HCT116 (cell line): ENCODE data around the gene ZNF646. TPM values are rescaled to one million over a fixed set of nuclear protein-coding genes. Genes with fewer than 3 reads are reported as not detected.
A peak's percentile ranks its signal among the peaks of the same experiment; 100 is the strongest.

Experiments used
- ATAC-seq: fragments of 200-7000 bp; cut with Tn5 transposase; 2 replicates; pipeline ENCODE4 v1.9.1; 2020; ENCODE audit warnings: mild to moderate bottlenecking, moderate library complexity
- BruUV-seq: library from RNA; stranded (reverse); fragments of 400-500 nt; replicated peaks from 2 replicates; lab custom pipeline; 2021; lab: Mats Ljungman, UMichigan
- CTCF ChIA-PET: fragments of 300-600 bp; sonication (Branson Sonifier 250); formaldehyde crosslinking; loops from one replicate; lab custom pipeline; 2021; ENCODE audit warnings: antibody characterized with exemption; lab: Charles Lee
- POLR2A ChIA-PET: fragments of 300-600, 350-600 bp; sonication (Branson Sonifier 250); formaldehyde crosslinking; loops from one replicate; lab custom pipeline; 2021; ENCODE audit warnings: antibody characterized with exemption; lab: Charles Lee
- RAD21 ChIA-PET, 2 experiments: fragments of 300-600 bp; sonication (Branson Sonifier 250); formaldehyde crosslinking; loops; one replicate each; lab custom pipeline; 2023; ENCODE audit warnings: low total read pairs in 2 of 2; ENCODE audit not compliant: uncharacterized antibody in 2 of 2, unreplicated experiment in 2 of 2, low non-redundant PET in 1 of 2; lab: Charles Lee
- DNase-seq: peaks from one replicate; pipeline ENCODE4 v3.0.0-alpha.2; 2010; ENCODE audit warnings: low read depth, low spot score
- H2AFZ ChIP-seq: fragments of 200-600 bp; shearing (Covaris generic), sonication (generic); 2 replicates; pipeline ENCODE4 v1.6.1; 2017; ENCODE audit warnings: low read depth, mixed run types, mixed read lengths, antibody characterized with exemption, low read length; ENCODE audit not compliant: poor library complexity, severe bottlenecking
- H3K27ac ChIP-seq: 2 replicates; pipeline ENCODE4 v1.5.1; 2012; ENCODE audit warnings: low read depth, low read length
- H3K27me3 ChIP-seq: fragments of 200-600 bp; sonication (generic); 2 replicates; pipeline ENCODE4 v1.6.1; 2016; ENCODE audit warnings: mixed run types, low read length, mixed read lengths; ENCODE audit not compliant: insufficient read depth
- H3K36me3 ChIP-seq, 2 experiments: fragments of 200-500 bp in 1 of 2; fragments of 200-600 bp in 1 of 2; sonication (Bioruptor generic) in 1 of 2; sonication (generic) in 1 of 2; 2 replicates each; pipeline versions ENCODE4 v1.5.1 to v1.6.1; 2014 to 2016; ENCODE audit warnings: low read length in 2 of 2, inconsistent platforms in 1 of 2, mixed read lengths in 1 of 2, mixed run types in 1 of 2; ENCODE audit not compliant: insufficient read depth in 2 of 2, control insufficient read depth in 1 of 2
- H3K4me1 ChIP-seq, 2 experiments: fragments of 200-600 bp in 1 of 2; sonication (generic) in 1 of 2; 2 replicates each; pipeline versions ENCODE4 v1.5.1 to v1.6.1; 2012 to 2017; ENCODE audit warnings: low read length in 2 of 2, inconsistent platforms in 1 of 2, mild to moderate bottlenecking in 1 of 2, mixed read lengths in 1 of 2, mixed run types in 1 of 2, moderate library complexity in 1 of 2; ENCODE audit not compliant: insufficient read depth in 2 of 2, control insufficient read depth in 1 of 2
- H3K4me2 ChIP-seq: fragments of 200-600 bp; sonication (generic); 2 replicates; pipeline ENCODE4 v1.6.1; 2017; ENCODE audit warnings: mixed run types, low read length, mixed read lengths
- H3K4me3 ChIP-seq, 2 experiments: fragments of 200-600 bp in 1 of 2; sonication (generic) in 1 of 2; replicated peaks in 1 of 2; 2 replicates each; pipeline ENCODE4 v1.5.1; 2011 to 2016; ENCODE audit warnings: low read length in 2 of 2, control low read depth in 1 of 2, low read depth in 1 of 2, mild to moderate bottlenecking in 1 of 2, mixed read lengths in 1 of 2, mixed run types in 1 of 2
- H3K79me2 ChIP-seq: fragments of 200-600 bp; sonication (generic); 2 replicates; pipeline ENCODE4 v1.6.1; 2017; ENCODE audit warnings: mild to moderate bottlenecking, mixed run types, low read length, moderate library complexity, mixed read lengths; ENCODE audit not compliant: insufficient read depth
- H3K9ac ChIP-seq: fragments of 200-600 bp; sonication (generic); 2 replicates; pipeline ENCODE4 v1.6.1; 2016; ENCODE audit warnings: low read length, mixed read lengths
- H3K9me2 ChIP-seq: fragments of 200-600 bp; sonication (generic), shearing (Covaris generic); 2 replicates; pipeline ENCODE4 v1.6.1; 2017; ENCODE audit warnings: mixed run types, mild to moderate bottlenecking, moderate library complexity; ENCODE audit not compliant: insufficient read depth
- H3K9me3 ChIP-seq, 2 experiments: fragments of 200-500 bp in 1 of 2; fragments of 200-600 bp in 1 of 2; sonication (Bioruptor generic) in 1 of 2; sonication (generic) in 1 of 2; 2 replicates each; pipeline ENCODE4 v1.6.1; 2014 to 2017; ENCODE audit warnings: low read length in 2 of 2, mixed read lengths in 2 of 2, inconsistent platforms in 1 of 2, low read depth in 1 of 2, mild to moderate bottlenecking in 1 of 2, mixed run types in 1 of 2, moderate library complexity in 1 of 2; ENCODE audit not compliant: control insufficient read depth in 1 of 2, insufficient read depth in 1 of 2
- H4K20me1 ChIP-seq: fragments of 200-600 bp; sonication (generic), shearing (Covaris generic); 2 replicates; pipeline ENCODE4 v1.6.1; 2017; ENCODE audit warnings: mixed run types, mild to moderate bottlenecking, moderate library complexity; ENCODE audit not compliant: insufficient read depth
- ATF3 ChIP-seq: IDR thresholded peaks from 2 replicates; pipeline ENCODE4 v1.6.1; 2012
- CBX3 ChIP-seq: IDR thresholded peaks from 2 replicates; pipeline ENCODE4 v1.6.1; 2012; ENCODE audit warnings: low read depth
- CEBPB ChIP-seq: IDR thresholded peaks from 2 replicates; pipeline ENCODE4 v1.6.1; 2012; ENCODE audit warnings: low read depth
- ELF1 ChIP-seq: IDR thresholded peaks from 2 replicates; pipeline ENCODE4 v1.6.1; 2012; ENCODE audit warnings: low read depth, borderline replicate concordance
- EZH2phosphoT487 ChIP-seq: fragments of 200-600 bp; IDR thresholded peaks from 2 replicates; pipeline ENCODE4 v1.6.1; 2018; ENCODE audit warnings: antibody characterized with exemption, borderline replicate concordance
- FOSL1 ChIP-seq: IDR thresholded peaks from 2 replicates; pipeline ENCODE4 v1.6.1; 2012; ENCODE audit warnings: low read depth
- JUND ChIP-seq: IDR thresholded peaks from 2 replicates; pipeline ENCODE4 v1.6.1; 2012
- MAX ChIP-seq: IDR thresholded peaks from 2 replicates; pipeline ENCODE4 v1.6.1; 2012
- POLR2A ChIP-seq: IDR thresholded peaks from 2 replicates; pipeline ENCODE4 v1.7.0; 2011; ENCODE audit warnings: borderline replicate concordance; ENCODE audit not compliant: insufficient read depth, insufficient read length; ENCODE audit errors: extremely low read depth
- POLR2AphosphoS5 ChIP-seq: IDR thresholded peaks from 2 replicates; pipeline ENCODE4 v1.6.1; 2011; ENCODE audit warnings: mild to moderate bottlenecking, low read depth, low read length, moderate library complexity
- REST ChIP-seq: IDR thresholded peaks from 2 replicates; pipeline ENCODE4 v1.6.1; 2012; ENCODE audit warnings: low read depth
- SIN3A ChIP-seq: IDR thresholded peaks from 2 replicates; pipeline ENCODE4 v1.6.1; 2012; ENCODE audit warnings: low read depth
- SP1 ChIP-seq: IDR thresholded peaks from 2 replicates; pipeline ENCODE4 v1.6.1; 2012; ENCODE audit warnings: low read depth
- SRF ChIP-seq: IDR thresholded peaks from 2 replicates; pipeline ENCODE4 v1.6.1; 2012; ENCODE audit warnings: low read depth
- YY1 ChIP-seq: IDR thresholded peaks from 2 replicates; pipeline ENCODE4 v1.6.1; 2011; ENCODE audit warnings: low read length, low read depth, moderate library complexity, mild to moderate bottlenecking; ENCODE audit not compliant: insufficient replicate concordance; ENCODE audit errors: extremely low read depth
- intact Hi-C: fragments of 100-400 bp; cut with micrococcal nuclease; formaldehyde crosslinking; loops from 2 replicates; pipeline ENCODE4 v1.10.0; 2022
- total RNA-seq: library from RNA; stranded (reverse); gene quantifications from one replicate; pipeline ENCODE4 v1.2.1, GENCODE V29; 2021; ENCODE audit not compliant: unreplicated experiment

ZNF646 gene
- total RNA-seq, 1 experiment from 2014 or later, result 17.7 TPM

- no peak for ATAC-seq
- peaks cover 4 to 36% of the 10 kb centered on the region in 2 experiments; a peak in 3 of 4 replicates for H3K4me1 ChIP-seq
- RAD21 ChIA-PET, result interaction anchor here in 1 of 2 experiments (0.6 kb wide), 1 partner anchor 29 kb away, joined by 3 read pairs; no protein-coding TSS in a partner anchor
- H3K27ac ChIP-seq, result no peak overlapping the region
- H3K4me2 ChIP-seq, result no peak overlapping the region
- H3K79me2 ChIP-seq, result peaks cover 36% of the 10 kb centered on the region
- DNase-seq, result no peak
- H3K4me3 ChIP-seq, result no peak overlapping the region
- no peak overlapping the region for H3K9ac ChIP-seq
- H3K27me3 ChIP-seq, result no peaks in the 10 kb centered on the region
- peak; percentile 32 for TF ChIP-seq POLR2AphosphoS5
- no peak for TF ChIP-seq MAX
- TF ChIP-seq, all 23 proteins: peak for 1
- Histone ChIP-seq H2AFZ (no peak overlapping the region), H3K9me2 (no peaks in the 10 kb centered on the region), H3K9me3 (no peaks in the 10 kb centered on the region), H3K36me3 (peaks cover 14 to 39% of the 10 kb centered on the region in 2 experiments), H4K20me1 (peaks cover 4% of the 10 kb centered on the region; the same call in 1 of the 2 replicates)
- no TSS peak for BruUV-seq
- intact Hi-C loops, result no loop called here
- ChIA-PET POLR2A (interaction anchor here (0.9 to 1.3 kb wide), 2 partner anchors 22 to 41 kb away, joined by 3 to 4 read pairs; partner anchors contain the start of gene PRSS8), CTCF (interaction anchor here (0.8 kb wide), 1 partner anchor 29 kb away, joined by 5 read pairs; no protein-coding TSS in a partner anchor)
These were observed 39.2 kb downstream of the ZNF646 start for GRCh38 chr16:31113121-31114120.

GRCh38 chr16:31114468-31114867 is 40.2 kb downstream of the ZNF646 start:
- no peaks in the 10 kb centered on the region for H3K27me3 ChIP-seq
- H3K36me3 ChIP-seq, result peaks cover 14 to 37% of the 10 kb centered on the region in 2 experiments
- POLR2A ChIA-PET, result interaction anchor here (0.6 to 1.3 kb wide), 3 partner anchors 18 to 42 kb away, joined by 3 to 4 read pairs (median 3); partner anchors contain the start of gene PRSS8
- CTCF ChIA-PET, result no interaction called here
- 0 out of 2 replicates have a peak overlapping the region, but pooled peaks have one; percentile 34 for H3K27ac ChIP-seq
- H3K4me2 ChIP-seq, result no peak overlapping the region
- TF ChIP-seq ELF1, result no peak
- no peak for TF ChIP-seq SP1
- no peak for TF ChIP-seq MAX
- TF ChIP-seq SIN3A, result no peak
- TF ChIP-seq YY1, result no peak
- TF ChIP-seq REST, result no peak
- no peak for TF ChIP-seq CBX3
- no peak for TF ChIP-seq JUND
- TF ChIP-seq ATF3, result no peak
- no peak for TF ChIP-seq CEBPB
- no peak for TF ChIP-seq EZH2phosphoT487
- no peak for TF ChIP-seq FOSL1
- TF ChIP-seq SRF, result no peak
- no peak for TF ChIP-seq POLR2A
- RAD21 ChIA-PET, result no interaction called here
- H2AFZ ChIP-seq, result no peak overlapping the region
- H4K20me1 ChIP-seq, result peaks cover 4% of the 10 kb centered on the region; the same call in 1 of the 2 replicates
- no peak overlapping the region for H3K9ac ChIP-seq
- H3K4me1 ChIP-seq, result peaks cover 7 to 34% of the 10 kb centered on the region in 2 experiments; a peak in 3 of 4 replicates
- no peak for DNase-seq
- no peaks in the 10 kb centered on the region for H3K9me3 ChIP-seq
- H3K79me2 ChIP-seq, result peaks cover 36% of the 10 kb centered on the region
- no peak for ATAC-seq
- H3K4me3 ChIP-seq, result no peak overlapping the region
- H3K9me2 ChIP-seq, result no peaks in the 10 kb centered on the region
- intact Hi-C loops, result no loop called here
- no TSS peak for BruUV-seq
